Measurements from ENCODE around the gene WBP2NL.

DNA sequence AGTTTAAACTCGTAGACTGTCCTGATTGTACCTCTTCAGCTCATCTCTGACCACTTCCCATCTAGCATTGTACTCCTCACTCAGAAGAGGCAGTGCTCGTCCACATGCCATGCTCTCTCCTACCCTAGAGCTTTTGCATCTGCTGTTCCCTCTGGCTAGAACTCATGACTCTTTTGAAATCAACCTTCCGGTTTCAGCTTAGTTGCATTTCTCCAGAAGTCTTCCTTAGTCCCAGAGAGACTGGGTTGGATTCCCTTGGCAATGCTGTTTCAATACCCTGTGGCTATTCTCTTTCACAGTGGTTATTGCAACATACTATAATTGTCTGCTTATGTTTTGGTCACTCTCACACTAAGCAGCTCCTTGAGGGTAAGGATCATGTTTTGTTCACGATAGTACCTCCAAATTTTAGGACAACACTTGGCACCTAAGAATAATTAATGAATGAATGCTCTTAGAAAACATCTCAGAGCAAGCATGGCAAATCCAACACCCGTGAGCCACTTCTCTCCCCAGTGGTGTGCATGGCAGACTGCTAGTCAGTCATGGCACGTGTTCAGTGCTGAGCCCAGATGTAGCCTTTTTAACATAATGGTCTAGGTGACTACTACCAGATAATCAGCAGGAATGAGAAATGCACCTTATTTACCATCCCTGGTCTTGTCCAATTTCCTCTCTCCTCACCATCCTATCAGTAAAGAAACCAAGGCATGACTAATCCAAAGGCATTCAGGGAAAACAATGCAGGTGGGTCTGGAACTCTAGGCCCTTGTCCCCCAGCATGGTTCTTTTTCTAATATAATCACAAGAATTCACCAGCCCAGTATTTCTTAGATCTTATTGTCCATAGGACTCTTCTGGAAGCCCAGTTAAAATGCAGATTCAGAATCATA, 14.8 kb upstream of the WBP2NL start:
- TF ChIP-seq POLR2A (IDR thresholded peaks at IDR 0.05) (no peak), CTCF (IDR thresholded peaks at IDR 0.05) (no peak), EP300 (IDR thresholded peaks at IDR 0.05) (peak in 1 of 2 donors; percentile 35)

All from tibial nerve (tissue), 4 donors.